K562 (cell line): Measurements from ENCODE around the gene PAIP1. TPM values are rescaled to one million over a fixed set of nuclear protein-coding genes. Genes with fewer than 3 reads are reported as not detected.

ENCODE experiments used
- ATF7 ChIP-seq: fragments of 450-650 bp; IDR thresholded peaks from 2 replicates; pipeline ENCODE4 v1.7.1; 2014; ENCODE audit warnings: mild to moderate bottlenecking, moderate library complexity
- CBFB ChIP-seq: sonication (generic); formaldehyde crosslinking; IDR thresholded peaks from 2 replicates; pipeline ENCODE4 v1.4.0; 2020; ENCODE audit warnings: mild to moderate bottlenecking, missing genetic modification reagents
- CREB1 ChIP-seq, 2 experiments: sonication (generic) in 1 of 2; formaldehyde crosslinking in 1 of 2; IDR thresholded peaks; 2 replicates each; pipeline versions ENCODE4 v1.6.1 to v1.8.0; 2012 to 2022; ENCODE audit warnings: inconsistent platforms in 1 of 2, mild to moderate bottlenecking in 1 of 2, missing genetic modification reagents in 1 of 2, moderate library complexity in 1 of 2
- E2F6 ChIP-seq, 2 experiments: IDR thresholded peaks; 2 replicates each; pipeline ENCODE4 v1.6.1; 2011; ENCODE audit warnings: borderline replicate concordance in 1 of 2, control low read depth in 1 of 2, low read depth in 1 of 2, low read length in 1 of 2, mild to moderate bottlenecking in 1 of 2, mixed read lengths in 1 of 2, moderate library complexity in 1 of 2; ENCODE audit not compliant: insufficient read depth in 1 of 2, insufficient read length in 1 of 2, poor library complexity in 1 of 2, severe bottlenecking in 1 of 2; ENCODE audit errors: extremely low read depth in 1 of 2
- IRF9 ChIP-seq: fragments of 450-650 bp; IDR thresholded peaks from 2 replicates; pipeline ENCODE4 v1.6.1; 2016; ENCODE audit warnings: missing biosample characterization, missing genetic modification characterization
- MCM2 ChIP-seq: fragments of 450-650 bp; IDR thresholded peaks from 2 replicates; pipeline ENCODE4 v1.6.1; 2017; ENCODE audit warnings: low read depth, mild to moderate bottlenecking
- NFIC ChIP-seq: fragments of 450-650 bp; IDR thresholded peaks from 2 replicates; pipeline ENCODE4 v1.6.1; 2017; ENCODE audit warnings: mild to moderate bottlenecking, inconsistent platforms
- PATZ1 ChIP-seq: fragments of 250-450 bp; sonication (Bioruptor Pico); IDR thresholded peaks from 2 replicates; pipeline ENCODE4 v1.5.0; 2020; ENCODE audit warnings: mild to moderate bottlenecking, borderline replicate concordance
- PRPF4 ChIP-seq: fragments of 200-400 bp; formaldehyde crosslinking; IDR thresholded peaks from one replicate; pipeline ENCODE4 v1.6.1; 2017; ENCODE audit warnings: low read length, low read depth, mild to moderate bottlenecking; ENCODE audit not compliant: insufficient read depth, poor library complexity, severe bottlenecking
- TGIF2 ChIP-seq: sonication (generic); formaldehyde crosslinking; IDR thresholded peaks from 2 replicates; pipeline ENCODE4 v1.8.1; 2022; ENCODE audit warnings: mild to moderate bottlenecking, missing genetic modification reagents, moderate library complexity
- THRAP3 ChIP-seq: fragments of 450-650 bp; IDR thresholded peaks from 2 replicates; pipeline ENCODE4 v1.6.1; 2016; ENCODE audit warnings: mild to moderate bottlenecking, inconsistent platforms, borderline replicate concordance
- XRCC4 ChIP-seq: IDR thresholded peaks from one replicate; pipeline ENCODE4 v1.6.1; 2011; ENCODE audit not compliant: insufficient read depth, insufficient read length; ENCODE audit errors: extremely low read depth
- ZHX1 ChIP-seq: fragments of 150-350 bp; conservative IDR thresholded peaks from 2 replicates; pipeline ENCODE4 v1.6.1; 2014; ENCODE audit warnings: low read length
- ZKSCAN1 ChIP-seq: fragments of 150-350 bp; IDR thresholded peaks from 2 replicates; pipeline ENCODE4 v1.6.1; 2016; ENCODE audit warnings: low read depth, low read length
- ZNF175 ChIP-seq: fragments of 200-800 bp; sonication (Bioruptor generic); IDR thresholded peaks from 2 replicates; pipeline ENCODE4 v1.6.1; 2016; ENCODE audit warnings: low read depth, mild to moderate bottlenecking, missing genetic modification characterization, missing compliant biosample characterization
- ZNF24 ChIP-seq: fragments of 450-650 bp; IDR thresholded peaks from 2 replicates; pipeline ENCODE4 v1.6.1; 2016
- ZNF511 ChIP-seq: sonication (generic); formaldehyde crosslinking; IDR thresholded peaks from 2 replicates; pipeline ENCODE4 v1.8.0; 2022; ENCODE audit warnings: mild to moderate bottlenecking, missing genetic modification reagents
- ZNF717 ChIP-seq: fragments of 250-450 bp; sonication (Bioruptor Pico); IDR thresholded peaks from 2 replicates; pipeline ENCODE4 v1.5.0; 2021
- ZSCAN32 ChIP-seq: fragments of 450-650 bp; formaldehyde crosslinking; IDR thresholded peaks from 2 replicates; pipeline ENCODE4 v1.4.0; 2020; ENCODE audit warnings: mild to moderate bottlenecking, moderate library complexity
- polyA plus RNA-seq, 8 experiments: library from polyadenylated mRNA; depleted of rRNA in 4 of 8; stranded (reverse) in 5 of 8; unstranded in 3 of 8; fragments of >200 nt; fragmentation: Nextera tagmentation in 2 of 8; fragmentation: Illumina TruSeq in 1 of 8; extraction: Ambion mirVana in 2 of 8; extraction: Trizol in 1 of 8; gene quantifications; 2 replicates each; pipeline versions ENCODE4 v1.2.1 to v1.2.3, GENCODE V29; 2011 to 2014; ENCODE audit warnings: inconsistent platforms in 1 of 8, missing spikeins in 1 of 8
- total RNA-seq, 7 experiments: library from RNA; depleted of rRNA in 6 of 7; stranded (reverse); fragments of >200 nt in 6 of 7; fragmentation: Illumina TruSeq in 2 of 7; extraction: Trizol in 2 of 7; gene quantifications; 2 replicates each; pipeline versions ENCODE4 v1.2.1 to v1.2.3, GENCODE V29; 2011 to 2021; ENCODE audit warnings: low replicate concordance in 1 of 7

The PAIP1 gene
- total and polyA plus RNA-seq, 9 of the 15 experiments (the other 6 are each of a cell fraction or from before 2014, with no cell fraction given) = 51.7 to 181 (median 102) TPM

GRCh38 chr5:43483298-43484105 is 73.4 kb downstream of the PAIP1 start, which contains the start of gene TMEM267 (continued):
- TF ChIP-seq PRPF4 = peak; percentile 95
- peak; percentile 25; the same call in 1 of the 2 replicates for TF ChIP-seq ATF7
- 0 out of 2 replicates have a peak, but pooled peaks have one; percentile 43 for TF ChIP-seq ZNF24
- no peak for TF ChIP-seq ZNF175
- TF ChIP-seq IRF9 (tag) = peak; percentile 79
- TF ChIP-seq ZHX1 = 0 out of 2 replicates have a peak, but pooled peaks have one; percentile 31
- TF ChIP-seq E2F6 (IDR thresholded peaks at IDR 0.05; ENCODE audit: borderline replicate concordance in 1 of 2, extremely low read depth in 1 of 2, insufficient read depth in 1 of 2, insufficient read length in 1 of 2, low read depth in 1 of 2, low read length in 1 of 2, poor library complexity in 1 of 2, severe bottlenecking in 1 of 2) = peak; percentile 45 to 86
- peak; percentile 56; the same call in 1 of the 2 replicates for TF ChIP-seq ZSCAN32 (CRISPR knock-in tag)
- no peak for TF ChIP-seq ZNF717 (CRISPR knock-in tag)
- TF ChIP-seq ZKSCAN1 = no peak
- TF ChIP-seq PATZ1 (CRISPR knock-in tag) = no peak; the same call in 1 of the 2 replicates
- TF ChIP-seq ZNF511 (CRISPR knock-in tag) = no peak; the same call in 1 of the 2 replicates
- TF ChIP-seq XRCC4 = no peak
- TF ChIP-seq MCM2 = no peak
- 0 out of 2 replicates have a peak, but pooled peaks have one; percentile 48 for TF ChIP-seq TGIF2 (CRISPR knock-in tag)
- TF ChIP-seq THRAP3 = no peak
- TF ChIP-seq CREB1 (IDR thresholded peaks at IDR 0.05) = peak; percentile 55
- TF ChIP-seq CREB1 (CRISPR knock-in tag; IDR thresholded peaks at IDR 0.05) = peak; percentile 5; the same call in 1 of the 2 replicates
- TF ChIP-seq CBFB (CRISPR knock-in tag) = no peak
- peak; percentile 54 for TF ChIP-seq NFIC
